Loucy (cell line): ENCODE data around the gene ART4.

ENCODE experiments used
- EZH2phosphoT487 ChIP-seq: fragments of 200-600 bp; IDR thresholded peaks from 2 replicates; pipeline ENCODE4 v1.6.1; 2018; ENCODE audit warnings: antibody characterized with exemption, mild to moderate bottlenecking, moderate library complexity, borderline replicate concordance
- TF ChIP-seq, protein P1 (sequence below): fragments of 200-600 bp; sonication (generic); conservative IDR thresholded peaks from 2 replicates; pipeline ENCODE4 v1.5.1; 2014; ENCODE audit warnings: mild to moderate bottlenecking, antibody characterized with exemption, low read length

DNA sequence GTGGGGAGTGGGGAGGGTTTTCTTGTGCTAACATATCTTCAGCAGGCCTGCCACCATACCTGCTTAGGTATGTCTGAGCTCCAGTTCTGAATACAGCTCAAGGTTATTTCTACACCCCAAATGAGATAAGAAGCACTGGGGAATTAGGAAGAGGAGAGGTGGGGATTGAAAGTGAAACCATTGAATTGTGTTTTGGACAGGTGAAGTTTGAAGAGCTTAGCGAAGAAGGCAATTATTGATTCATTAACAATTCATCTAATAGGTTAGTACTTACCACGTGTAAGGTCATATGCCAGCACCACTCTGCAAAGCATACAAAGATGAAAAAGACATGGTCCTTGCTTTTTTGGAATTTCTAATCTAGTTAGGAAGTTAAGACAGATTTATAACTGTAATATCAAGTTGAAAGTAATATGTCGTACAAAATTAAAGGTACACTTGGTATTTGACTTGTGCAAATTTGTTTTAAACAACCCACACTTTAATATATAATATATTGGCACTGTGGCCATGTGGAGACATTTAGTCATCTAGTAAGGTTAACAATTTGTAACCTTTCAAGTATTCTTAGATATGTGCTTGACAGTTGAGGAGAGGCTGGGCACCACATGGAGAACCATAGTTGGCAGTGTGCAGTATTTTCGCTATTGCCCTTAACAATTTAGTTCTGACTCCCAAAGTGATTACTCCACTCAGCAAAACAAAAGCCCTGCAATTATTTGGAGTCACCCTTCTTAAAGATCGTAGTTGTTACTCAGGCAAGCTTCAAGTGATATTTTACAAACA is 33.0 kb downstream of the ART4 start:
- TF ChIP-seq, protein P1, sequence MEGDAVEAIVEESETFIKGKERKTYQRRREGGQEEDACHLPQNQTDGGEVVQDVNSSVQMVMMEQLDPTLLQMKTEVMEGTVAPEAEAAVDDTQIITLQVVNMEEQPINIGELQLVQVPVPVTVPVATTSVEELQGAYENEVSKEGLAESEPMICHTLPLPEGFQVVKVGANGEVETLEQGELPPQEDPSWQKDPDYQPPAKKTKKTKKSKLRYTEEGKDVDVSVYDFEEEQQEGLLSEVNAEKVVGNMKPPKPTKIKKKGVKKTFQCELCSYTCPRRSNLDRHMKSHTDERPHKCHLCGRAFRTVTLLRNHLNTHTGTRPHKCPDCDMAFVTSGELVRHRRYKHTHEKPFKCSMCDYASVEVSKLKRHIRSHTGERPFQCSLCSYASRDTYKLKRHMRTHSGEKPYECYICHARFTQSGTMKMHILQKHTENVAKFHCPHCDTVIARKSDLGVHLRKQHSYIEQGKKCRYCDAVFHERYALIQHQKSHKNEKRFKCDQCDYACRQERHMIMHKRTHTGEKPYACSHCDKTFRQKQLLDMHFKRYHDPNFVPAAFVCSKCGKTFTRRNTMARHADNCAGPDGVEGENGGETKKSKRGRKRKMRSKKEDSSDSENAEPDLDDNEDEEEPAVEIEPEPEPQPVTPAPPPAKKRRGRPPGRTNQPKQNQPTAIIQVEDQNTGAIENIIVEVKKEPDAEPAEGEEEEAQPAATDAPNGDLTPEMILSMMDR, result no peak
- TF ChIP-seq EZH2phosphoT487, result no peak
